Esophagus squamous epithelium (tissue), 5 donors: Measurements from ENCODE around the gene SPECC1L. TPM values are rescaled to one million over a fixed set of nuclear protein-coding genes. Genes with fewer than 3 reads are reported as not detected.

Experiments used
- DNase-seq: peaks from one replicate; lab custom pipeline; 2025; lab: John Stamatoyannopoulos, UW
- H3K27ac ChIP-seq, 4 donors: fragments of 200-600 bp; sonication (generic); one replicate each; pipeline ENCODE4 v1.5.1; 2016 to 2019; ENCODE audit warnings: mild to moderate bottlenecking in 1 of 4
- H3K27me3 ChIP-seq, 4 donors: fragments of 200-600 bp; sonication (generic); 1 replicate in 3 of 4; 2 replicates in 1 of 4; pipeline versions ENCODE4 v1.5.1 to v1.6.0; 2017 to 2021; ENCODE audit warnings: antibody characterized with exemption in 1 of 4
- H3K36me3 ChIP-seq, 3 donors: fragments of 200-600 bp; sonication (generic); one replicate each; pipeline ENCODE4 v1.5.1; 2016 to 2019
- H3K4me1 ChIP-seq, 3 donors: fragments of 200-600 bp; sonication (generic); one replicate each; pipeline ENCODE4 v1.5.1; 2017 to 2019
- H3K4me3 ChIP-seq, 4 donors: fragments of 200-600 bp; sonication (generic); 1 replicate in 3 of 4; 2 replicates in 1 of 4; pipeline ENCODE4 v1.5.1; 2016 to 2019; ENCODE audit warnings: mild to moderate bottlenecking in 2 of 4, moderate library complexity in 1 of 4
- H3K9me3 ChIP-seq, 3 donors: fragments of 200-600 bp; sonication (generic); one replicate each; pipeline ENCODE4 v1.5.1; 2016 to 2019
- CTCF ChIP-seq, 6 experiments: fragments of 450-650 bp in 4 of 6; fragments of 200-600 bp in 2 of 6; sonication (generic) in 2 of 6; IDR thresholded peaks; one replicate each; pipeline ENCODE4 v1.5.1; 2016 to 2019; ENCODE audit warnings: antibody characterized with exemption in 6 of 6, mild to moderate bottlenecking in 4 of 6, moderate library complexity in 4 of 6
- POLR2A ChIP-seq, 4 donors: fragments of 450-650 bp; IDR thresholded peaks; one replicate each; pipeline ENCODE4 v1.6.1; 2017; ENCODE audit warnings: antibody characterized with exemption in 4 of 4, mild to moderate bottlenecking in 4 of 4, moderate library complexity in 3 of 4
- WGBS, 2 donors: methylation state at CpG; one replicate each; pipeline ENCODE4 v1.1.5; 2018; 5-methylcytosine and 5-hydroxymethylcytosine counted together
- intact Hi-C: fragments of 100-400 bp; cut with DNase I; formaldehyde crosslinking; loops from one replicate; pipeline ENCODE4 v1.15.0; 2022
- total RNA-seq, 4 donors: library from RNA; depleted of rRNA; stranded (reverse); fragments of >200 nt; gene quantifications; one replicate each; pipeline ENCODE4 v1.1.0, GENCODE V29; 2016
- donor health status: DM: yes; HTN: yes; CAD: no.

The SPECC1L gene
- total RNA-seq, 4 donors from 2014 or later = 21.4 to 31.9 (median 27.7) TPM

GRCh38 chr22:24440718-24441405, 170.2 kb downstream of the SPECC1L start:
- Histone ChIP-seq H3K36me3 (peaks cover 0 to 9% (median 0%) of the 10 kb centered on the region in 3 donors), H3K27ac (no peak overlapping the region), H3K4me3 (no peak overlapping the region), H3K4me1 (peaks cover 0 to 10% (median 0%) of the 10 kb centered on the region in 3 donors), H3K9me3 (no peaks in the 10 kb centered on the region), H3K27me3 (no peaks in the 10 kb centered on the region)
- WGBS, 2 donors = 73 to 83% methylated on average over 7 to 19 of the region's 30 CpGs
- no peak for TF ChIP-seq POLR2A (IDR thresholded peaks at IDR 0.05)
- no peak for TF ChIP-seq CTCF (IDR thresholded peaks at IDR 0.05)
- DNase-seq = no peak
- intact Hi-C loops = no loop called here

GRCh38 chr22:24441406-24442351, 171.0 kb downstream of the SPECC1L start:
- WGBS, 2 donors = 61 to 78% methylated on average over 2 to 3 of the region's 8 CpGs
- Histone ChIP-seq H3K4me3 (no peak overlapping the region), H3K4me1 (peaks cover 0 to 6% (median 0%) of the 10 kb centered on the region in 3 donors), H3K36me3 (peaks cover 0 to 9% (median 0%) of the 10 kb centered on the region in 3 donors), H3K27ac (no peak overlapping the region), H3K9me3 (no peaks in the 10 kb centered on the region), H3K27me3 (no peaks in the 10 kb centered on the region)
- DNase-seq = no peak
- intact Hi-C loops = no loop called here
- no peak for TF ChIP-seq POLR2A (IDR thresholded peaks at IDR 0.05)
- TF ChIP-seq CTCF (IDR thresholded peaks at IDR 0.05) = no peak

GRCh38 chr22:24442352-24442744, 171.7 kb downstream of the SPECC1L start:
- TF ChIP-seq POLR2A (IDR thresholded peaks at IDR 0.05) (no peak), CTCF (IDR thresholded peaks at IDR 0.05) (no peak)
- no peaks in the 10 kb centered on the region for H3K9me3 ChIP-seq
- peaks cover 0 to 6% (median 0%) of the 10 kb centered on the region in 3 donors for H3K4me1 ChIP-seq
- 70 to 73% methylated on average over 3 to 6 of the region's 8 CpGs for WGBS, 2 donors
- no peaks in the 10 kb centered on the region for H3K27me3 ChIP-seq
- peaks cover 0 to 9% (median 0%) of the 10 kb centered on the region in 3 donors for H3K36me3 ChIP-seq
- intact Hi-C loops = no loop called here
- no peak overlapping the region for H3K4me3 ChIP-seq
- no peak overlapping the region for H3K27ac ChIP-seq
- no peak for DNase-seq

- Histone ChIP-seq H3K27me3 (no peaks in the 10 kb centered on the region), H3K4me3 (no peak overlapping the region), H3K36me3 (peaks cover 0 to 9% (median 0%) of the 10 kb centered on the region in 3 donors), H3K4me1 (peaks cover 0 to 6% (median 0%) of the 10 kb centered on the region in 3 donors), H3K27ac (no peak overlapping the region), H3K9me3 (no peaks in the 10 kb centered on the region)
- no peak for DNase-seq
- intact Hi-C loops = no loop called here
- TF ChIP-seq CTCF (IDR thresholded peaks at IDR 0.05) (no peak), POLR2A (IDR thresholded peaks at IDR 0.05) (no peak)
These were observed 173.0 kb downstream of the SPECC1L start for GRCh38 chr22:24443668-24444067.

- H3K27ac ChIP-seq = no peak overlapping the region
- intact Hi-C loops = no loop called here
- H3K9me3 ChIP-seq = no peaks in the 10 kb centered on the region
- no peak overlapping the region for H3K4me3 ChIP-seq
- H3K36me3 ChIP-seq = peaks cover 0 to 9% (median 0%) of the 10 kb centered on the region in 3 donors
- DNase-seq = no peak
- TF ChIP-seq CTCF (IDR thresholded peaks at IDR 0.05) (no peak), POLR2A (IDR thresholded peaks at IDR 0.05) (no peak)
- peaks cover 0 to 6% (median 0%) of the 10 kb centered on the region in 3 donors for H3K4me1 ChIP-seq
- WGBS, 2 donors = 100% methylated on average over 1 to 2 of the region's 3 CpGs
- no peaks in the 10 kb centered on the region for H3K27me3 ChIP-seq
These were observed 173.6 kb downstream of the SPECC1L start for GRCh38 chr22:24444251-24444650.
